Measurements from ENCODE around the gene WDR55. TPM values are rescaled to one million over a fixed set of nuclear protein-coding genes. Genes with fewer than 3 reads are reported as not detected.
A peak's percentile ranks its signal among the peaks of the same experiment; 100 is the strongest.

The WDR55 gene
- total and polyA plus RNA-seq, 3 donors from 2014 or later: 11.7 to 21.1 (median 17.6) TPM

- TF ChIP-seq, protein P1, sequence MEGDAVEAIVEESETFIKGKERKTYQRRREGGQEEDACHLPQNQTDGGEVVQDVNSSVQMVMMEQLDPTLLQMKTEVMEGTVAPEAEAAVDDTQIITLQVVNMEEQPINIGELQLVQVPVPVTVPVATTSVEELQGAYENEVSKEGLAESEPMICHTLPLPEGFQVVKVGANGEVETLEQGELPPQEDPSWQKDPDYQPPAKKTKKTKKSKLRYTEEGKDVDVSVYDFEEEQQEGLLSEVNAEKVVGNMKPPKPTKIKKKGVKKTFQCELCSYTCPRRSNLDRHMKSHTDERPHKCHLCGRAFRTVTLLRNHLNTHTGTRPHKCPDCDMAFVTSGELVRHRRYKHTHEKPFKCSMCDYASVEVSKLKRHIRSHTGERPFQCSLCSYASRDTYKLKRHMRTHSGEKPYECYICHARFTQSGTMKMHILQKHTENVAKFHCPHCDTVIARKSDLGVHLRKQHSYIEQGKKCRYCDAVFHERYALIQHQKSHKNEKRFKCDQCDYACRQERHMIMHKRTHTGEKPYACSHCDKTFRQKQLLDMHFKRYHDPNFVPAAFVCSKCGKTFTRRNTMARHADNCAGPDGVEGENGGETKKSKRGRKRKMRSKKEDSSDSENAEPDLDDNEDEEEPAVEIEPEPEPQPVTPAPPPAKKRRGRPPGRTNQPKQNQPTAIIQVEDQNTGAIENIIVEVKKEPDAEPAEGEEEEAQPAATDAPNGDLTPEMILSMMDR (IDR thresholded peaks at IDR 0.05): no peak
- TF ChIP-seq POLR2A (IDR thresholded peaks at IDR 0.05): no peak
- Histone ChIP-seq H3K4me1 (no peaks in the 10 kb centered on the region), H3K27ac (no peak overlapping the region), H3K36me3 (ENCODE audit: low read depth, missing control alignments) (no peaks in the 10 kb centered on the region), H3K27me3 (no peaks in the 10 kb centered on the region), H3K9me3 (no peaks in the 10 kb centered on the region), H3K4me3 (no peak overlapping the region)
- 92 to 93% methylated on average over 4 of the region's 4 CpGs for WGBS, 2 donors
- DNase-seq: no peak
- intact Hi-C loops (cut with DNase I; ENCODE audit: low total_unique reads): no loop called here
Measured at GRCh38 chr5:140674629-140675028, 9.9 kb downstream of the WDR55 start.

DNA sequence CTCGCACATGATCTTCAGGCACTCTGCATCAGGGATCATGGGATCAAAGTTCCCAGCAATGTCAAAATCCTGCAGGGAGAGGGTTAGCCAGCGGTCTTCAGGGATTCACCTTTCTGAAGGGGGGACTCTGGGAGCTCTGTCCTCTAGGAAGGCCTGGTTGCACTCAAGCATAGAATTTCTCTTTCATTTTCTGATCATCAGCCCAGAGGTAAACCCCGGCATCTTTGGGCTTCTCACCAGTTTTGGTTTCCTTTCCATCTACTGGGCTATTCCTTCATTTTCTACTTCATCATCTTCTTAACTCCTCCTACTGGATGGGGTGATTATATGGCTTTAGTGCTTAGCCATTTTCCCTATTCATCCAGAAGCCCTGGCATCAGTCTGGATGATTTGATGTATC, 13.2 kb downstream of the WDR55 start:
- Histone ChIP-seq H3K27ac (no peak overlapping the region), H3K36me3 (ENCODE audit: low read depth, missing control alignments) (no peaks in the 10 kb centered on the region), H3K9me3 (no peaks in the 10 kb centered on the region), H3K4me3 (no peak overlapping the region), H3K27me3 (no peaks in the 10 kb centered on the region), H3K4me1 (no peaks in the 10 kb centered on the region)
- intact Hi-C loops (cut with DNase I; ENCODE audit: low total_unique reads): no loop called here
- TF ChIP-seq, protein P1 (IDR thresholded peaks at IDR 0.05): no peak
- TF ChIP-seq POLR2A (IDR thresholded peaks at IDR 0.05): no peak
- DNase-seq: no peak
- WGBS, 2 donors: 87 to 94% methylated on average over 3 of the region's 3 CpGs

DNA sequence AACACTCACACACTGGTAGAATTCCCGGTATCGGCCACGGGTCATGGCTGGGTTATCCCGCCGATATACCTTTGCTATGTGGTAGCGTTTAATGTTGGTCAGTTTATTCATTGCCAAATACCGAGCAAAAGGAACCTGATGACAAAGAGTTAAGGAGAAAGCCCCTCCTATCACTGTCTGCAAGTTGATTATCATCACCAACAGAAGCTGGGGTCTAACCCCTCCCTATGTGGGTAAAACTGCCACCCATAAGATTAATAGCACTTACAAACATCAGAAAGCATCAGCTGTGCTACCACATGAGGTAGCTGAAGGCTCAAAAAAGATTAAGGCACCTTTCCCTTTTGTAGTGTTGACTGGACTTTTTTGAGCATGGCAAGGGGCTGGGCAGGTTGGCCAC, 14.3 kb downstream of the WDR55 start:
- Histone ChIP-seq H3K36me3 (ENCODE audit: low read depth, missing control alignments) (no peaks in the 10 kb centered on the region), H3K4me3 (no peak overlapping the region), H3K9me3 (no peaks in the 10 kb centered on the region), H3K27me3 (no peaks in the 10 kb centered on the region), H3K4me1 (no peaks in the 10 kb centered on the region), H3K27ac (no peak overlapping the region)
- DNase-seq: no peak
- WGBS, 2 donors: 96 to 98% methylated on average over 7 of the region's 7 CpGs
- intact Hi-C loops (cut with DNase I; ENCODE audit: low total_unique reads): no loop called here
- TF ChIP-seq POLR2A (IDR thresholded peaks at IDR 0.05): no peak
- TF ChIP-seq, protein P1 (IDR thresholded peaks at IDR 0.05): no peak

DNA sequence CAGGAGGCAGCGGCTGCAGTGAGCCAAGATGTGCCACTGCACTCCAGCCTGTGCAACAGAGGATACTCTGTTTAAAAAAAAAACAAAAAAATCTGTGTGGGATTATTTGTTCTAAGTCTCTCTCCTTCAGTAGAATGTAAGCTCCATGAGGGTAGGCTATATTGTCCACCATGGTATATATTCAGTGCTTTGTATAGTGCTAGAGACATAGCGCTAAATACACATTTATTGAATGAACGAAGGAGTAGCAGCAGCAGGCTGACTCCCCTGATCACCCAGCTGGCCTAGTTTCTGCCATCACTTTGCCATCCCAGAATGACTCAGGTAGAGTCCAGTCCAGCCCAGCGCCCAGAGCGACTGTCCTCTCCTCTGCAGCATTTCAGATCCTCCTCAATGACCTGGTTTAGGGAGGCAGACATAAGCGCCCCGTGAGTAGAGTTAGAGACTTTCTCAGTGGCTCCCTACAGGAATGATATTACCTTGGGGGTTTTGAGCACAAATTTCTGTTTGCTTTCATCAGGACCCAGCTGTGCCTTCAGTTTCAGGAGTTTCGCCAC, 25.8 kb downstream of the WDR55 start:
- no peaks in the 10 kb centered on the region for H3K36me3 ChIP-seq (ENCODE audit: low read depth, missing control alignments)
- peaks cover 15% of the 10 kb centered on the region for H3K4me1 ChIP-seq
- DNase-seq: no peak
- no peaks in the 10 kb centered on the region for H3K9me3 ChIP-seq
- H3K27me3 ChIP-seq: no peaks in the 10 kb centered on the region
- H3K4me3 ChIP-seq: peak overlapping the region; percentile 70 to 83
- TF ChIP-seq POLR2A (IDR thresholded peaks at IDR 0.05): no peak
- TF ChIP-seq, protein P1 (IDR thresholded peaks at IDR 0.05): no peak
- intact Hi-C loops (cut with DNase I; ENCODE audit: low total_unique reads): no loop called here
- WGBS, 2 donors: 32 to 37% methylated on average over 8 of the region's 8 CpGs
- H3K27ac ChIP-seq: peak overlapping the region; percentile 14 to 63
